Left ventricle myocardium superior (tissue), 1 donor: ENCODE results near the gene PAIP1. TPM values are rescaled to one million over a fixed set of nuclear protein-coding genes. Genes with fewer than 3 reads are reported as not detected.

Experiments used
- ATAC-seq: fragments of 200-7000 bp; cut with Tn5 transposase; one replicate; pipeline ENCODE4 v1.9.1; 2020; ENCODE audit warnings: mild to moderate bottlenecking, moderate library complexity
- DNase-seq: peaks from one replicate; pipeline ENCODE4 v3.0.0-alpha.2; 2020
- intact Hi-C: fragments of 100-400 bp; cut with micrococcal nuclease; formaldehyde crosslinking; loops from one replicate; pipeline ENCODE4 v1.11.0; 2022
- total RNA-seq: library from RNA; stranded (reverse); fragmentation: NEBNext Ultra II Directional; extraction: Animal tissue kit (Norgen Biotek cat#: 25700); gene quantifications from one replicate; pipeline ENCODE4 v1.2.1, GENCODE V29; 2021
- donor health status: DM: no; HTN: yes; CAD: no; lungs with severe emphysema.

Gene PAIP1
- total RNA-seq, 1 donor from 2014 or later, result 124 TPM

- intact Hi-C loops, result no loop called here
- ATAC-seq (no peak), DNase-seq (no peak)
Observed at GRCh38 chr5:43482490-43483297, 74.2 kb downstream of the PAIP1 start.

Other genes starting within 250 kb of the PAIP1 start
- gene HMGCS1, start 243.7 kb downstream of the PAIP1 start, total RNA-seq, result 25.4 TPM
- 0.55 TPM for gene CCL28, start 144.7 kb downstream of the PAIP1 start, total RNA-seq
- gene TMEM267, start 73.2 kb downstream of the PAIP1 start, total RNA-seq, result 4.9 TPM
- gene C5orf34, start 41.9 kb downstream of the PAIP1 start, total RNA-seq, result 1.0 TPM
- 554 TPM for gene NNT, start 46.1 kb upstream of the PAIP1 start, total RNA-seq